Dedifferentiated amniotic fluid mesenchymal stem cell (primary cell): ENCODE results near the gene GPRASP2.
A peak's percentile ranks its signal among the peaks of the same experiment; 100 is the strongest.

Source experiments
- DNase-seq: peaks from one replicate; pipeline ENCODE4 v3.0.0-alpha.2; 2016; ENCODE audit errors: extremely low spot score

GPRASP2 gene

DNA sequence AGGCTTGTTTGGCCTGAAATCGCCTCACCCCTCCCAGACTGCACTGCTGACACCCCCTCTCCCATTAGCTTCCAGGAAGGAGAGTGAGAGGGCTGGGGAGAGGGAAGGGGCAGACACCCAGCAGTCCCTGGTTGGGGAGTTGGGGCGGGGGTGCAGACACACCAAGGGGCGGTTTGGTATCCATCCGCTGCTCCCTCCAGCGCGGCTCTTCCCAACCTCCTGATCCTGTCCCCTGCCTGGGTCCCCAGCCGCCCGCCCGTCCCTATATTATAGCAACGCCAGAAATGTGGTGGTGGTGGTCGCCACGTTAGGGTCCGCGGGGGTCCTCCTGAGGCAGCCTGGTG is 33.2 kb downstream of the GPRASP2 start:
- no peak for DNase-seq

GRCh38 chrX:102745857-102746584 is 33.8 kb downstream of the GPRASP2 start:
- no peak for DNase-seq

DNA sequence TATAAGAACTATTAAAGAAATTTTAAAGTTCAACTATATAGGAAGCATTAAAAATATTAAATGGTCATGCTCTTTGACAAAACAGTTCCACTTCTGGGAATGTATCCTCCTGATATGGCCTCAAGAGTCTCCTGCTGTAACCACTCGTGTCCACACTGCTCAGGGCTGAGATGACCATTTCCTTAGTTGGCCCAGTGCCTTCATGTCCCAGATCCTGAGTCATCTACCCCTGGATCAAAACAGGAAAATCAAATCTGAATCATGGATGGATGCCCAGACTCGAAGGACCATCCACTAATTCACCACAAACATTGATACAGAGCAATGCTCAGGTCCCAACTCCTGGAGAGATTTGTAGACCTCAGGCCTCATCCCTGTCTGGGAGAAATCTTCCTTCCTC is 53.0 kb downstream of the GPRASP2 start:
- peak; percentile 17 for DNase-seq

DNA sequence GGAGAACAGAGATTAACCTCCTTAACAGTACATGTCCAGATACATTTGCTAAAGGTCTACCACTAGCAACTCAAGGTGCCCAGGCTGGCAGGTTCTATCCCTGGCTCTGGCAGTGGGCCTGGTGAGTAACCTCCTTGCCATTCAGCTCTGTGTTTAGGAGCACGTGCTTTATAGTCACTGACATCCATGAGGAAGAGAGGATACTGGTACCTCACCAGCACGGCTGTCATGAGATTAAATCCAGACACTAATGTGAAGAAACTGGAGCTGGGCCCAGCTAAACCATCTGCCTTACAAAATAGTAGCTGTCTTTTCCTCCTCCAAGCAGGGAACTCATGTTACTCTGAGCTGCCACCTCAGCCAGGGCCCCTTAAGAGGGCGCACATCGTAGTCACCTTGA is 53.6 kb downstream of the GPRASP2 start:
- no peak for DNase-seq

DNA sequence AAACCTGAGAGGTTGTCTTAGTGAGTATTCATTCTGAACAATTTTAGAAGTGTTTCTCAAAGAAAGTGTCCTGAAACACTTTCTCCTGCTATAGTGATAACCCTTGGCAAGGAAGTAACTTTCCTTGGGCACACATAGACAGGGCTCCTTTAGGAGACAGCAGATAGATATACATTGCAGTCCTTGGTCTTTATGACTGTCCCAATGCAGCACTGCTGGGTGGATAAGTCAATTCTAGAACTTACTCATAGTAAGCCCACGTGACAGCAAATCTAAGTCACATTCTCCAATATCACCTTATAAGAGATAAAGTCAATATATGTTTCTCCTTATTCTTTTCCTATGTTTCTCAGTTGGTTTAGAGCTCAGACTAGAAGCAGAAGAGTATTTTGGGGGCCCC is 55.0 kb downstream of the GPRASP2 start:
- DNase-seq = no peak
